Stimulated activated naive CD8-positive, alpha-beta T cell treated with anti-CD3 and anti-CD28 coated beads, Interleukin-15, amount 100 ng/mL, for 72 hours (primary cell): ENCODE measurements around the gene KIAA1217.

Experiments used
- ATAC-seq: fragments of 150-1000 bp; cut with Tn5 transposase; 2 replicates; pipeline ENCODE4 v1.10.0; 2021; ENCODE audit warnings: mild to moderate bottlenecking, moderate library complexity
- DNase-seq, 2 donors: peaks; one replicate each; pipeline ENCODE4 v3.0.0; 2021 to 2022
- H3K27ac Mint-ChIP-seq, 2 donors: one replicate each; pipeline ENCODE4 v1.8.0; 2022; ENCODE audit warnings: mild to moderate bottlenecking in 2 of 2, mixed read lengths in 2 of 2, moderate library complexity in 2 of 2
- H3K27me3 Mint-ChIP-seq: one replicate; pipeline ENCODE4 v1.8.0; 2022; ENCODE audit warnings: mixed read lengths
- H3K4me1 Mint-ChIP-seq: one replicate; pipeline ENCODE4 v1.8.0; 2022; ENCODE audit warnings: mild to moderate bottlenecking, mixed read lengths
- H3K4me3 Mint-ChIP-seq, 2 donors: one replicate each; pipeline ENCODE4 v1.8.0; 2022; ENCODE audit warnings: mild to moderate bottlenecking in 2 of 2, mixed read lengths in 2 of 2, moderate library complexity in 1 of 2
- H3K9me3 Mint-ChIP-seq, 2 donors: one replicate each; pipeline ENCODE4 v1.8.0; 2022; ENCODE audit warnings: mixed read lengths in 2 of 2

Gene KIAA1217

GRCh38 chr10:24254180-24254579 is 45.2 kb downstream of the KIAA1217 start:
- H3K4me1 Mint-ChIP-seq, result no peaks in the 10 kb centered on the region
- no peaks in the 10 kb centered on the region for H3K27me3 Mint-ChIP-seq
- no peak for DNase-seq
- no peaks in the 10 kb centered on the region for H3K9me3 Mint-ChIP-seq
- no peak overlapping the region for H3K4me3 Mint-ChIP-seq
- no peak for ATAC-seq
- H3K27ac Mint-ChIP-seq, result no peak overlapping the region

- DNase-seq (no peak), ATAC-seq (no peak)
- H3K4me1 Mint-ChIP-seq, result no peaks in the 10 kb centered on the region
- H3K27me3 Mint-ChIP-seq, result no peaks in the 10 kb centered on the region
- no peaks in the 10 kb centered on the region for H3K9me3 Mint-ChIP-seq
- H3K4me3 Mint-ChIP-seq, result no peak overlapping the region
- H3K27ac Mint-ChIP-seq, result no peak overlapping the region
These were observed 46.4 kb downstream of the KIAA1217 start for GRCh38 chr10:24255115-24255880.

- Mint-ChIP-seq H3K27me3 (no peaks in the 10 kb centered on the region), H3K9me3 (no peaks in the 10 kb centered on the region), H3K4me1 (no peaks in the 10 kb centered on the region), H3K4me3 (no peak overlapping the region), H3K27ac (no peak overlapping the region)
- no peak for ATAC-seq
- no peak for DNase-seq
These were observed 47.0 kb downstream of the KIAA1217 start for GRCh38 chr10:24255881-24256311.

GRCh38 chr10:24256619-24257107 is 47.7 kb downstream of the KIAA1217 start:
- Mint-ChIP-seq H3K4me1 (no peaks in the 10 kb centered on the region), H3K27ac (no peak overlapping the region), H3K9me3 (no peaks in the 10 kb centered on the region), H3K27me3 (no peaks in the 10 kb centered on the region), H3K4me3 (no peak overlapping the region)
- no peak for ATAC-seq
- DNase-seq, result no peak

GRCh38 chr10:24257588-24257987 is 48.6 kb downstream of the KIAA1217 start:
- no peak overlapping the region for H3K27ac Mint-ChIP-seq
- no peaks in the 10 kb centered on the region for H3K4me1 Mint-ChIP-seq
- ATAC-seq (no peak), DNase-seq (no peak)
- H3K9me3 Mint-ChIP-seq, result no peaks in the 10 kb centered on the region
- no peaks in the 10 kb centered on the region for H3K27me3 Mint-ChIP-seq
- H3K4me3 Mint-ChIP-seq, result no peak overlapping the region

- Mint-ChIP-seq H3K9me3 (no peaks in the 10 kb centered on the region), H3K27ac (no peak overlapping the region), H3K4me1 (no peaks in the 10 kb centered on the region), H3K27me3 (no peaks in the 10 kb centered on the region), H3K4me3 (no peak overlapping the region)
- no peak for ATAC-seq
- no peak for DNase-seq
These were observed 50.6 kb downstream of the KIAA1217 start for GRCh38 chr10:24259365-24260130.

- Mint-ChIP-seq H3K4me3 (no peak overlapping the region), H3K27ac (no peak overlapping the region), H3K27me3 (no peaks in the 10 kb centered on the region), H3K9me3 (no peaks in the 10 kb centered on the region), H3K4me1 (no peaks in the 10 kb centered on the region)
- ATAC-seq, result no peak
- DNase-seq, result no peak
These were observed 52.7 kb downstream of the KIAA1217 start for GRCh38 chr10:24261627-24262026.

GRCh38 chr10:24262929-24263590 is 54.1 kb downstream of the KIAA1217 start:
- Mint-ChIP-seq H3K9me3 (no peaks in the 10 kb centered on the region), H3K27ac (no peak overlapping the region), H3K4me1 (no peaks in the 10 kb centered on the region), H3K4me3 (no peak overlapping the region), H3K27me3 (no peaks in the 10 kb centered on the region)
- ATAC-seq, result no peak
- DNase-seq, result no peak

- DNase-seq (no peak), ATAC-seq (no peak)
- no peaks in the 10 kb centered on the region for H3K4me1 Mint-ChIP-seq
- no peak overlapping the region for H3K27ac Mint-ChIP-seq
- H3K27me3 Mint-ChIP-seq, result no peaks in the 10 kb centered on the region
- H3K9me3 Mint-ChIP-seq, result no peaks in the 10 kb centered on the region
- H3K4me3 Mint-ChIP-seq, result no peak overlapping the region
These were observed 60.5 kb downstream of the KIAA1217 start for GRCh38 chr10:24269476-24269875.

- Mint-ChIP-seq H3K27ac (no peak overlapping the region), H3K4me1 (no peaks in the 10 kb centered on the region), H3K27me3 (no peaks in the 10 kb centered on the region), H3K9me3 (peaks cover 4 to 6% of the 10 kb centered on the region in 2 donors), H3K4me3 (no peak overlapping the region)
- no peak for ATAC-seq
- no peak for DNase-seq
These were observed 63.4 kb downstream of the KIAA1217 start for GRCh38 chr10:24272374-24272773.

GRCh38 chr10:24277277-24277676 is 68.3 kb downstream of the KIAA1217 start:
- Mint-ChIP-seq H3K27ac (peak overlapping the region in 1 of 2 donors; percentile 74), H3K9me3 (peaks cover 5 to 17% of the 10 kb centered on the region in 2 donors), H3K27me3 (peaks cover 10% of the 10 kb centered on the region), H3K4me3 (no peak overlapping the region), H3K4me1 (no peaks in the 10 kb centered on the region)
- no peak for ATAC-seq
- DNase-seq, result no peak

- DNase-seq, result no peak
- Mint-ChIP-seq H3K27me3 (peaks cover 10% of the 10 kb centered on the region), H3K4me1 (no peaks in the 10 kb centered on the region), H3K27ac (no peak overlapping the region), H3K4me3 (no peak overlapping the region), H3K9me3 (peaks cover 9 to 17% of the 10 kb centered on the region in 2 donors)
- ATAC-seq, result no peak
These were observed 68.8 kb downstream of the KIAA1217 start for GRCh38 chr10:24277771-24278170.

GRCh38 chr10:24278176-24278889 is 69.4 kb downstream of the KIAA1217 start:
- Mint-ChIP-seq H3K27me3 (peaks cover 10% of the 10 kb centered on the region), H3K9me3 (peaks cover 9 to 17% of the 10 kb centered on the region in 2 donors), H3K4me3 (no peak overlapping the region), H3K4me1 (no peaks in the 10 kb centered on the region), H3K27ac (peak overlapping the region in 1 of 2 donors; percentile 77)
- ATAC-seq (no peak), DNase-seq (no peak)

GRCh38 chr10:24279166-24279565 is 70.2 kb downstream of the KIAA1217 start:
- H3K9me3 Mint-ChIP-seq, result peaks cover 9 to 17% of the 10 kb centered on the region in 2 donors
- DNase-seq (no peak), ATAC-seq (no peak)
- no peak overlapping the region for H3K27ac Mint-ChIP-seq
- peaks cover 10% of the 10 kb centered on the region for H3K27me3 Mint-ChIP-seq
- no peaks in the 10 kb centered on the region for H3K4me1 Mint-ChIP-seq
- no peak overlapping the region for H3K4me3 Mint-ChIP-seq

GRCh38 chr10:24287559-24288195 is 78.7 kb downstream of the KIAA1217 start:
- Mint-ChIP-seq H3K27me3 (peaks cover 8% of the 10 kb centered on the region), H3K9me3 (peaks cover 10 to 13% of the 10 kb centered on the region in 2 donors), H3K27ac (peak overlapping the region in 1 of 2 donors; percentile 41), H3K4me1 (no peaks in the 10 kb centered on the region), H3K4me3 (no peak overlapping the region)
- DNase-seq, result no peak
- ATAC-seq, result no peak
